ENCODE measurements around the gene TEX26.

TEX26 gene

DNA sequence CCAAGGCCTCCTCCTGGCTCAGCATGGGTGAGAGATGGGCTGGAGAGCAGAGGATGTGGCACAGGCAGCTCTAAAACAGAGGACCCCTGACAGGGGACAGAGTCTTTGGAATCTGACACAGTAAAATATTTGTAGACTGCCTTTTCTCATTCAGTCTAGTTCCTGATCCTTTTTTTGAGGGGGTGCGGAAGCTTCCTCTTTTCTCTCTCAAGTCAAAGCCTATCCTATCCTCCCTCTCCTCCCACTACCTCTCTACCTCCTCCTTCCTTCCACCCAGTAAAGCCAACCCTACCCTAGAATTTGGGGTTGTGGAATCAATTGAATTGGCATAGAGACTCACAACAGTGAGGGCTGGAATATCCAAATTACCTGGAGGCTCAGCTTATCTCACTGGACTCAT, 82.0 kb downstream of the TEX26 start:
- no peak for DNase-seq

GRCh38 chr13:31015199-31015598, 82.7 kb downstream of the TEX26 start:
- DNase-seq: no peak

GRCh38 chr13:31016342-31017325, 84.2 kb downstream of the TEX26 start:
- no peak for DNase-seq

GRCh38 chr13:31018511-31018910, 86.1 kb downstream of the TEX26 start:
- DNase-seq: no peak

DNA sequence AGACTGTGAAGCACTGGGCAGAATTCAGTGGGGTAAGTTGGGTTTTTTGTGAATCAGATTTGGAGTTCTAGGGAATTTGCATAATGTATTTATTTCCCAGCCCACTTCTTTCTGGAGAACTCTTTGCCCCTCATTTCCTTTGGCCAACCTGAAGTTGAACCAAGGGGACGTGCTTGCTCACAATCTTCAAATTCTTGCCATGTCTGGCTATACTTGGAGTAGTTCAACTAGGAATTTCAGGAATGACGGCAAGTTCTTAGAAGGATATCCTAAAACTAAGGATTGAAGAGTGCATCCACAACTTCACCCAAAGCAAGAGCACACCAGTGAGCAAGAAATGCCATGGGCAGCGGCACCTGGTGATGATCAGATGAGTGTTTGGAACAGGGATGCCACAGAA, 88.5 kb downstream of the TEX26 start:
- DNase-seq: no peak

GRCh38 chr13:31022288-31022895, 89.9 kb downstream of the TEX26 start:
- no peak for DNase-seq

DNA sequence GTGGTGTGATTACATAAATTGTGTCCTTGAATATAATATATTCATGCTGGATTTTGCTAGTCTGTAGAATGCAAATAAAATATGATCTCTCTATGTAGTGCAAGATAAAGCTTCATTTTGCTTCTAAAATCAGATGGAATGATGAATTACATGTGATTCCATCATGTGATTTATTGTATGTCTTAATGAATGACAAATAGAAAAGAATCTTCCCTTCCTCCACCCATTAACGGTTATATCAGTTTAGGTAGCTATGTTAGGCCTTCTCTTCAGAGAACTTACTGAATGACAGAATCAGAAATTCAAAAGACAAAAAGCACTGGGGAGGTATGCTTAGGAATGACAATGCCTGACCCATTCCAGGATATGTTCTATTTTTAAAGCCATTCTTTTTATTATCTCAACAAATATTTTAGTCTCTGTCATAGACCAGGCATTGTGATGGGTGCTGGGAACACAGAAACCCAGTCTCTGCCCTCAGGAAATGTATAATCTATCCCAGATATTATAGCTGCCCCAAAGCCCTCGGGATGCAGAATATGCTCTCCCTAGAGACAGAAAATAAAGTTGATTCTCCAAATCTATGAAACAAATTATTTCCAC, 90.6 kb downstream of the TEX26 start:
- DNase-seq: no peak
